Measurements from ENCODE around the gene MGAT3. TPM values are rescaled to one million over a fixed set of nuclear protein-coding genes. Genes with fewer than 3 reads are reported as not detected.
A peak's percentile ranks its signal among the peaks of the same experiment; 100 is the strongest.

MGAT3 gene
- total and polyA plus RNA-seq, 2 of the 13 experiments (the other 11 are each of a cell fraction or from before 2014, with no cell fraction given): 0.11 to 0.15 TPM

DNA sequence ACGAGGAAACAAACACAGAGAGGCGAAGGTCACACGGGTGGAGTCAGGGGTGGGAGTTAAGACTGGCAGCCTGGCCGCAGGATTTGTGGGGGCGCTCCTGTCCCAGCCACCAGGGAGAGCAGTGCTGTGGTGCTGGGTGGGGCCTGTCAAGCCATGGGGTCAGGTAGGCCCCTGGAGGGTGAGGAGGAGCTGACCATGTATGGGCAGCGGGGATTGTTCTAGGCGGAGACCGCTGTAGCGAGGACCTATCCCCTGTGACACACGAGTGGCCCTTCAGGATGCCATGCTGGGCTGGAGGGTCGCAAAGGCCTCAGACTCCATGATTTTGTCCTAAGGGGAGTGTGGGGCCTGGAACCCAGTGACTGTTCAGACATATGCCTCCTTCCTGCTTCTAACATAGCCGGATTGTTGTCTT lies 77.3 kb downstream of the MGAT3 start (continued):
- TF ChIP-seq ZNF205 (CRISPR knock-in tag; IDR thresholded peaks at IDR 0.05) (no peak), ZNF709 (CRISPR knock-in tag; IDR thresholded peaks at IDR 0.05) (no peak), KDM1A (CRISPR knock-in tag; IDR thresholded peaks at IDR 0.05) (no peak; the same call in 1 of the 2 replicates), NCOA1 (CRISPR knock-in tag; IDR thresholded peaks at IDR 0.05) (no peak), MTA3 (CRISPR knock-in tag; IDR thresholded peaks at IDR 0.05) (no peak), ZNF446 (CRISPR knock-in tag; IDR thresholded peaks at IDR 0.05) (no peak), ZSCAN20 (CRISPR knock-in tag; IDR thresholded peaks at IDR 0.05; ENCODE audit: borderline replicate concordance) (no peak), ZNF746 (CRISPR knock-in tag; IDR thresholded peaks at IDR 0.05) (no peak), SRF (IDR thresholded peaks at IDR 0.05; ENCODE audit: low read depth, low read length) (peak; percentile 94), GPN1 (CRISPR knock-in tag; IDR thresholded peaks at IDR 0.05; ENCODE audit: borderline replicate concordance) (no peak), ZNF562 (CRISPR knock-in tag; IDR thresholded peaks at IDR 0.05; ENCODE audit: borderline replicate concordance) (no peak)
- TF ChIP-seq, protein P1, sequence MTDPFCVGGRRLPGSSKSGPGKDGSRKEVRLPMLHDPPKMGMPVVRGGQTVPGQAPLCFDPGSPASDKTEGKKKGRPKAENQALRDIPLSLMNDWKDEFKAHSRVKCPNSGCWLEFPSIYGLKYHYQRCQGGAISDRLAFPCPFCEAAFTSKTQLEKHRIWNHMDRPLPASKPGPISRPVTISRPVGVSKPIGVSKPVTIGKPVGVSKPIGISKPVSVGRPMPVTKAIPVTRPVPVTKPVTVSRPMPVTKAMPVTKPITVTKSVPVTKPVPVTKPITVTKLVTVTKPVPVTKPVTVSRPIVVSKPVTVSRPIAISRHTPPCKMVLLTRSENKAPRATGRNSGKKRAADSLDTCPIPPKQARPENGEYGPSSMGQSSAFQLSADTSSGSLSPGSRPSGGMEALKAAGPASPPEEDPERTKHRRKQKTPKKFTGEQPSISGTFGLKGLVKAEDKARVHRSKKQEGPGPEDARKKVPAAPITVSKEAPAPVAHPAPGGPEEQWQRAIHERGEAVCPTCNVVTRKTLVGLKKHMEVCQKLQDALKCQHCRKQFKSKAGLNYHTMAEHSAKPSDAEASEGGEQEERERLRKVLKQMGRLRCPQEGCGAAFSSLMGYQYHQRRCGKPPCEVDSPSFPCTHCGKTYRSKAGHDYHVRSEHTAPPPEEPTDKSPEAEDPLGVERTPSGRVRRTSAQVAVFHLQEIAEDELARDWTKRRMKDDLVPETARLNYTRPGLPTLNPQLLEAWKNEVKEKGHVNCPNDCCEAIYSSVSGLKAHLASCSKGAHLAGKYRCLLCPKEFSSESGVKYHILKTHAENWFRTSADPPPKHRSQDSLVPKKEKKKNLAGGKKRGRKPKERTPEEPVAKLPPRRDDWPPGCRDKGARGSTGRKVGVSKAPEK (CRISPR knock-in tag; IDR thresholded peaks at IDR 0.05; ENCODE audit: borderline replicate concordance): no peak
- TF ChIP-seq, protein P2, sequence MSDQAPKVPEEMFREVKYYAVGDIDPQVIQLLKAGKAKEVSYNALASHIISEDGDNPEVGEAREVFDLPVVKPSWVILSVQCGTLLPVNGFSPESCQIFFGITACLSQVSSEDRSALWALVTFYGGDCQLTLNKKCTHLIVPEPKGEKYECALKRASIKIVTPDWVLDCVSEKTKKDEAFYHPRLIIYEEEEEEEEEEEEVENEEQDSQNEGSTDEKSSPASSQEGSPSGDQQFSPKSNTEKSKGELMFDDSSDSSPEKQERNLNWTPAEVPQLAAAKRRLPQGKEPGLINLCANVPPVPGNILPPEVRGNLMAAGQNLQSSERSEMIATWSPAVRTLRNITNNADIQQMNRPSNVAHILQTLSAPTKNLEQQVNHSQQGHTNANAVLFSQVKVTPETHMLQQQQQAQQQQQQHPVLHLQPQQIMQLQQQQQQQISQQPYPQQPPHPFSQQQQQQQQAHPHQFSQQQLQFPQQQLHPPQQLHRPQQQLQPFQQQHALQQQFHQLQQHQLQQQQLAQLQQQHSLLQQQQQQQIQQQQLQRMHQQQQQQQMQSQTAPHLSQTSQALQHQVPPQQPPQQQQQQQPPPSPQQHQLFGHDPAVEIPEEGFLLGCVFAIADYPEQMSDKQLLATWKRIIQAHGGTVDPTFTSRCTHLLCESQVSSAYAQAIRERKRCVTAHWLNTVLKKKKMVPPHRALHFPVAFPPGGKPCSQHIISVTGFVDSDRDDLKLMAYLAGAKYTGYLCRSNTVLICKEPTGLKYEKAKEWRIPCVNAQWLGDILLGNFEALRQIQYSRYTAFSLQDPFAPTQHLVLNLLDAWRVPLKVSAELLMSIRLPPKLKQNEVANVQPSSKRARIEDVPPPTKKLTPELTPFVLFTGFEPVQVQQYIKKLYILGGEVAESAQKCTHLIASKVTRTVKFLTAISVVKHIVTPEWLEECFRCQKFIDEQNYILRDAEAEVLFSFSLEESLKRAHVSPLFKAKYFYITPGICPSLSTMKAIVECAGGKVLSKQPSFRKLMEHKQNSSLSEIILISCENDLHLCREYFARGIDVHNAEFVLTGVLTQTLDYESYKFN (CRISPR knock-in tag; conservative IDR thresholded peaks at IDR 0.05): peak; percentile 39; the same call in 1 of the 2 replicates
- TF ChIP-seq, protein P3, sequence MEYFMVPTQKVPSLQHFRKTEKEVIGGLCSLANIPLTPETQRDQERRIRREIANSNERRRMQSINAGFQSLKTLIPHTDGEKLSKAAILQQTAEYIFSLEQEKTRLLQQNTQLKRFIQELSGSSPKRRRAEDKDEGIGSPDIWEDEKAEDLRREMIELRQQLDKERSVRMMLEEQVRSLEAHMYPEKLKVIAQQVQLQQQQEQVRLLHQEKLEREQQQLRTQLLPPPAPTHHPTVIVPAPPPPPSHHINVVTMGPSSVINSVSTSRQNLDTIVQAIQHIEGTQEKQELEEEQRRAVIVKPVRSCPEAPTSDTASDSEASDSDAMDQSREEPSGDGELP (IDR thresholded peaks at IDR 0.05; ENCODE audit: borderline replicate concordance, low read depth): no peak
- TF ChIP-seq, protein P4, sequence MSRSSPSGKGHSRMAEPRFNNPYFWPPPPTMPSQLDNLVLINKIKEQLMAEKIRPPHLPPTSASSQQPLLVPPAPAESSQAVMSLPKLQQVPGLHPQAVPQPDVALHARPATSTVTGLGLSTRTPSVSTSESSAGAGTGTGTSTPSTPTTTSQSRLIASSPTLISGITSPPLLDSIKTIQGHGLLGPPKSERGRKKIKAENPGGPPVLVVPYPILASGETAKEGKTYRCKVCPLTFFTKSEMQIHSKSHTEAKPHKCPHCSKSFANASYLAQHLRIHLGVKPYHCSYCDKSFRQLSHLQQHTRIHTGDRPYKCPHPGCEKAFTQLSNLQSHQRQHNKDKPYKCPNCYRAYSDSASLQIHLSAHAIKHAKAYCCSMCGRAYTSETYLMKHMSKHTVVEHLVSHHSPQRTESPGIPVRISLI (CRISPR knock-in tag; IDR thresholded peaks at IDR 0.05; ENCODE audit: borderline replicate concordance): no peak
- TF ChIP-seq, protein P5, sequence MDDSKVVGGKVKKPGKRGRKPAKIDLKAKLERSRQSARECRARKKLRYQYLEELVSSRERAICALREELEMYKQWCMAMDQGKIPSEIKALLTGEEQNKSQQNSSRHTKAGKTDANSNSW (CRISPR knock-in tag; IDR thresholded peaks at IDR 0.05; ENCODE audit: borderline replicate concordance): no peak
- TF ChIP-seq, protein P6, sequence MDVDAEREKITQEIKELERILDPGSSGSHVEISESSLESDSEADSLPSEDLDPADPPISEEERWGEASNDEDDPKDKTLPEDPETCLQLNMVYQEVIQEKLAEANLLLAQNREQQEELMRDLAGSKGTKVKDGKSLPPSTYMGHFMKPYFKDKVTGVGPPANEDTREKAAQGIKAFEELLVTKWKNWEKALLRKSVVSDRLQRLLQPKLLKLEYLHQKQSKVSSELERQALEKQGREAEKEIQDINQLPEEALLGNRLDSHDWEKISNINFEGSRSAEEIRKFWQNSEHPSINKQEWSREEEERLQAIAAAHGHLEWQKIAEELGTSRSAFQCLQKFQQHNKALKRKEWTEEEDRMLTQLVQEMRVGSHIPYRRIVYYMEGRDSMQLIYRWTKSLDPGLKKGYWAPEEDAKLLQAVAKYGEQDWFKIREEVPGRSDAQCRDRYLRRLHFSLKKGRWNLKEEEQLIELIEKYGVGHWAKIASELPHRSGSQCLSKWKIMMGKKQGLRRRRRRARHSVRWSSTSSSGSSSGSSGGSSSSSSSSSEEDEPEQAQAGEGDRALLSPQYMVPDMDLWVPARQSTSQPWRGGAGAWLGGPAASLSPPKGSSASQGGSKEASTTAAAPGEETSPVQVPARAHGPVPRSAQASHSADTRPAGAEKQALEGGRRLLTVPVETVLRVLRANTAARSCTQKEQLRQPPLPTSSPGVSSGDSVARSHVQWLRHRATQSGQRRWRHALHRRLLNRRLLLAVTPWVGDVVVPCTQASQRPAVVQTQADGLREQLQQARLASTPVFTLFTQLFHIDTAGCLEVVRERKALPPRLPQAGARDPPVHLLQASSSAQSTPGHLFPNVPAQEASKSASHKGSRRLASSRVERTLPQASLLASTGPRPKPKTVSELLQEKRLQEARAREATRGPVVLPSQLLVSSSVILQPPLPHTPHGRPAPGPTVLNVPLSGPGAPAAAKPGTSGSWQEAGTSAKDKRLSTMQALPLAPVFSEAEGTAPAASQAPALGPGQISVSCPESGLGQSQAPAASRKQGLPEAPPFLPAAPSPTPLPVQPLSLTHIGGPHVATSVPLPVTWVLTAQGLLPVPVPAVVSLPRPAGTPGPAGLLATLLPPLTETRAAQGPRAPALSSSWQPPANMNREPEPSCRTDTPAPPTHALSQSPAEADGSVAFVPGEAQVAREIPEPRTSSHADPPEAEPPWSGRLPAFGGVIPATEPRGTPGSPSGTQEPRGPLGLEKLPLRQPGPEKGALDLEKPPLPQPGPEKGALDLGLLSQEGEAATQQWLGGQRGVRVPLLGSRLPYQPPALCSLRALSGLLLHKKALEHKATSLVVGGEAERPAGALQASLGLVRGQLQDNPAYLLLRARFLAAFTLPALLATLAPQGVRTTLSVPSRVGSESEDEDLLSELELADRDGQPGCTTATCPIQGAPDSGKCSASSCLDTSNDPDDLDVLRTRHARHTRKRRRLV (CRISPR knock-in tag; IDR thresholded peaks at IDR 0.05): no peak
